ENCODE data around the gene NRSN2. TPM values are rescaled to one million over a fixed set of nuclear protein-coding genes. Genes with fewer than 3 reads are reported as not detected.

NRSN2 gene
- total RNA-seq, 2 donors from 2014 or later, result 24.7 to 38.4 TPM

- Histone ChIP-seq H3K27me3 (ENCODE audit: control insufficient read depth, insufficient read depth, low read length, poor library complexity, severe bottlenecking) (no peaks in the 10 kb centered on the region), H3K4me3 (ENCODE audit: low read length) (peak overlapping the region; percentile 86), H3K9me3 (ENCODE audit: control insufficient read depth, low read length) (no peaks in the 10 kb centered on the region), H3K9ac (ENCODE audit: extremely low read depth, low read length, poor library complexity, severe bottlenecking) (peak overlapping the region; percentile 96), H3K36me3 (ENCODE audit: control insufficient read depth, insufficient read depth, low read length) (no peaks in the 10 kb centered on the region), H3K27ac (ENCODE audit: low read depth, low read length) (peak overlapping the region; percentile 100), H3K4me1 (ENCODE audit: control insufficient read depth, insufficient read depth, low read length) (no peaks in the 10 kb centered on the region)
- Mint-ChIP-seq H3K36me3 (ENCODE audit: low read depth) (no peaks in the 10 kb centered on the region), H3K4me3 (peak overlapping the region; percentile 66), H3K4me1 (peaks cover 11% of the 10 kb centered on the region), H3K27ac (peak overlapping the region; percentile 92), H3K9me3 (no peaks in the 10 kb centered on the region), H3K27me3 (ENCODE audit: insufficient read depth) (peaks cover 5% of the 10 kb centered on the region)
- WGBS, 2 experiments (ENCODE audit: insufficient coverage in 1 of 2, insufficient read length in 1 of 2), result 3 to 6% methylated on average over 13 to 30 of the region's 31 CpGs
- peak; percentile 100 for DNase-seq
- no peak for TF ChIP-seq CTCF (conservative IDR thresholded peaks at IDR 0.05)
Measured at GRCh38 chr20:309841-310644, 36.9 kb upstream of the NRSN2 start.

- peak overlapping the region; percentile 36 for H3K27ac ChIP-seq (ENCODE audit: low read depth, low read length)
- Mint-ChIP-seq H3K36me3 (ENCODE audit: low read depth) (no peaks in the 10 kb centered on the region), H3K4me3 (peak overlapping the region; percentile 66), H3K9me3 (no peaks in the 10 kb centered on the region), H3K27ac (peak overlapping the region; percentile 92), H3K4me1 (peaks cover 11% of the 10 kb centered on the region), H3K27me3 (ENCODE audit: insufficient read depth) (peaks cover 2% of the 10 kb centered on the region)
- peak overlapping the region; percentile 86 for H3K4me3 ChIP-seq (ENCODE audit: low read length)
- H3K9me3 ChIP-seq (ENCODE audit: control insufficient read depth, low read length), result no peaks in the 10 kb centered on the region
- no peak overlapping the region for H3K9ac ChIP-seq (ENCODE audit: extremely low read depth, low read length, poor library complexity, severe bottlenecking)
- no peaks in the 10 kb centered on the region for H3K4me1 ChIP-seq (ENCODE audit: control insufficient read depth, insufficient read depth, low read length)
- H3K36me3 ChIP-seq (ENCODE audit: control insufficient read depth, insufficient read depth, low read length), result no peaks in the 10 kb centered on the region
- no peaks in the 10 kb centered on the region for H3K27me3 ChIP-seq (ENCODE audit: control insufficient read depth, insufficient read depth, low read length, poor library complexity, severe bottlenecking)
- no peak for DNase-seq
- 0 to 7% methylated on average over 5 to 6 of the region's 7 CpGs for WGBS, 2 experiments (ENCODE audit: insufficient coverage in 1 of 2, insufficient read length in 1 of 2)
- TF ChIP-seq CTCF (conservative IDR thresholded peaks at IDR 0.05), result no peak
Measured at GRCh38 chr20:310645-311044, 36.3 kb upstream of the NRSN2 start.

GRCh38 chr20:311609-312008, 35.3 kb upstream of the NRSN2 start:
- WGBS, 2 experiments (ENCODE audit: insufficient coverage in 1 of 2, insufficient read length in 1 of 2), result 92 to 96% methylated on average over 5 to 7 of the region's 7 CpGs
- Mint-ChIP-seq H3K36me3 (ENCODE audit: low read depth) (no peaks in the 10 kb centered on the region), H3K4me3 (no peak overlapping the region)

More at GRCh38 chr20:311609-312008, 35.3 kb upstream of the NRSN2 start:
- H3K4me1 Mint-ChIP-seq, result peaks cover 11% of the 10 kb centered on the region
- H3K27me3 ChIP-seq (ENCODE audit: control insufficient read depth, insufficient read depth, low read length, poor library complexity, severe bottlenecking), result no peaks in the 10 kb centered on the region
- H3K27me3 Mint-ChIP-seq (ENCODE audit: insufficient read depth), result no peaks in the 10 kb centered on the region
- H3K36me3 ChIP-seq (ENCODE audit: control insufficient read depth, insufficient read depth, low read length), result no peaks in the 10 kb centered on the region
- no peaks in the 10 kb centered on the region for H3K9me3 ChIP-seq (ENCODE audit: control insufficient read depth, low read length)
- DNase-seq, result no peak
- H3K27ac Mint-ChIP-seq, result no peak overlapping the region
- H3K4me3 ChIP-seq (ENCODE audit: low read length), result no peak overlapping the region
- H3K9ac ChIP-seq (ENCODE audit: extremely low read depth, low read length, poor library complexity, severe bottlenecking), result no peak overlapping the region
- H3K4me1 ChIP-seq (ENCODE audit: control insufficient read depth, insufficient read depth, low read length), result no peaks in the 10 kb centered on the region
- H3K9me3 Mint-ChIP-seq, result no peaks in the 10 kb centered on the region
- no peak overlapping the region for H3K27ac ChIP-seq (ENCODE audit: low read depth, low read length)
- TF ChIP-seq CTCF (conservative IDR thresholded peaks at IDR 0.05), result no peak

All from endodermal cell (in vitro differentiated cells).